ENCODE measurements around the gene NAA16. TPM values are rescaled to one million over a fixed set of nuclear protein-coding genes. Genes with fewer than 3 reads are reported as not detected.
"Not testable (repeated sequence)": the region's sequence is repeated elsewhere in the genome, so short reads cannot be mapped to it uniquely, and the experiment has no call there.

NAA16 gene
- total RNA-seq, 1 experiment from 2014 or later = 11.4 TPM

DNA sequence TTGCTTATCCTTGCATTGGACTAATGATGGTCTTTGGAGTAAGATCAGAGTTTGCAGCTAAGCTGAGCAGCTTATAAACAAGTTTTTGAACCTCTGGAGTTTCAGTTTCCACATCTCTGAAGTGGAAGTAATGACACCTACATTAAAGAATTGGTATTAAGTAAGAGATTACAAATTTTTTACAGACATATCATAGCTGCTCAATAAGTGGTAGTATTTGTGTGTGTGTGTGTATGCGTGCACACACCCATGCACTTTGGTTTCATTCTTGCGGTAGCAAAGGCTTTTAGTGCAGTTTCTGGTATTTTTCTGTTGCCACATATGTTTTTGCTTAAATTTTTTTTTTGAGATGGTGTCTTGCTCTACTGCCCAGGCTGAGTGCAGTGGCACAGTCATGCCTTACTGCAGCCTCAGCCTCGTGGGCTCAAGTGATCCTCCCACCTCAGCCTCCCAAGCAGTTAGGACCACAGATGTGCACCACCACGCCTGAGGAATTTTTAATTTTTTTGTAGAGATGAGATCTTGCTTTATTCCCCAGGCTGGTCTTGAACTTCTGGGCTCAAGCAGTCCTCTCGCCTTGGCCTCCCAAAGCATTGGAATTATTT lies 4.5 kb downstream of the NAA16 start:
- Histone ChIP-seq H3K27me3 (ENCODE audit: control insufficient read depth, insufficient read depth, low read length) (no peaks in the 10 kb centered on the region), H3K36me3 (replicated peaks; ENCODE audit: control insufficient read depth, insufficient read depth, low read length) (no peaks in the 10 kb centered on the region), H3K4me3 (ENCODE audit: insufficient read depth, low read depth, low read length) (no peak overlapping the region)
- DNase-seq = no peak

DNA sequence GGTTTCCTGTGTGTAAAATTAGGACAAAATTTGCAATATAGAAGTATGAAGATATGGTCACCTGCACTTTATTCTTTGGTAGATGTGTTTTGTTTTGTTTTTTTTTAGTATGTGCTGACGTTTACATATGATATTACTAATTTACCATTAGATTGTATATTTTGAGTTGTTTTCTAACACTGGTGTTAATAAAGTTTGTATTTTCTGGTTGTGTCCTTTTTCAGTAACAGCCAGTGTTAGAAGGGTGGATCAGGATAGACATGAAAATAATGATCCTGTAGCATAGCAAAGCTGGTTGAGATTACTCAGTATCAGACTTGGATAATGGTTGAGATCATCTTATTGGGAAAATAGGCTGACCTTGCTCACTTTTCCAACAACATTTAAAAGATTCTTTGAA lies 6.2 kb downstream of the NAA16 start:
- Histone ChIP-seq H3K27me3 (ENCODE audit: control insufficient read depth, insufficient read depth, low read length) (no peaks in the 10 kb centered on the region), H3K4me3 (ENCODE audit: insufficient read depth, low read depth, low read length) (no peak overlapping the region), H3K36me3 (replicated peaks; ENCODE audit: control insufficient read depth, insufficient read depth, low read length) (no peaks in the 10 kb centered on the region; the same call in none of the 2 replicates)
- DNase-seq = no peak

DNA sequence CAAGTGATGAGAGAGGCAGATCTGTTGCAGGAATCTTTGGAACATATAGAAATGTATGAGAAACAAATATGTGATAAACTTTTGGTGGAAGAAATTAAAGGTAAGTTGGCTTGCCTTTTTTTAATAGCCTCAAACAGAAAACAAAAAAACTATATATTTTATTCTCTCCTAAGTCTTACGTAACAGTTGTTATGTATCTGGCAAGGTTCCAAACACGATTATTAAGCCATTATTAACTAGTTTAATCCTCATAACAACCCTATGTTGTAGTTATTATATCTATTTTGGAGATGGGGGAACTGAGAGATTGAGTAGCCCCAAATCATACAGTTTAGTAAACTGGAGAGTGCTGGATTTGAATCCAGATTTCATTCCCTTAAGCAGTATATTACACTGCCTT lies 14.7 kb downstream of the NAA16 start:
- no peak for DNase-seq
- peaks cover 10% of the 10 kb centered on the region for H3K36me3 ChIP-seq (replicated peaks; ENCODE audit: control insufficient read depth, insufficient read depth, low read length)

DNA sequence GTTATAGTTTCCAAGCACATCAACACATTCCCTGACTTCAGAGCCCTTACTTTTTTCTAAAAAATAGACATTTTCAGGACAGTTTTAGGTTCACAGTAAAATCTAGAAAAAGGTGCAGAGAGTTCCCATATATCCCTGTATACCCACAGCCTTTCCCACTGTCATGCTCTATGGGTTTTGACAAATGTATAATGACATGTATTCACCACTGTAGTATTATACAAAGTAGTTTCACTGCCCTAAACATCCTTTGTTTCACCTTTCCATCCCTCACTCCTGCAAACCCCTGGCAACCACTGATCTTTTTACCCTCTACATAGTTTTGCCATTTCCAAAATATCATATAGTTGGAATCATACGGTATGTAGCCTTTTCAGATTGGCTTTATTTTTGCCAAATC lies 15.6 kb downstream of the NAA16 start:
- DNase-seq = no peak
- Histone ChIP-seq H3K27me3 (ENCODE audit: control insufficient read depth, insufficient read depth, low read length) (no peaks in the 10 kb centered on the region), H3K36me3 (replicated peaks; ENCODE audit: control insufficient read depth, insufficient read depth, low read length) (peaks cover 10% of the 10 kb centered on the region), H3K4me3 (ENCODE audit: insufficient read depth, low read depth, low read length) (no peak overlapping the region)

More for the DNA sequence above, 14.7 kb downstream of the NAA16 start:
- no peak overlapping the region for H3K4me3 ChIP-seq (ENCODE audit: insufficient read depth, low read depth, low read length)
- no peaks in the 10 kb centered on the region for H3K27me3 ChIP-seq (ENCODE audit: control insufficient read depth, insufficient read depth, low read length)

DNA sequence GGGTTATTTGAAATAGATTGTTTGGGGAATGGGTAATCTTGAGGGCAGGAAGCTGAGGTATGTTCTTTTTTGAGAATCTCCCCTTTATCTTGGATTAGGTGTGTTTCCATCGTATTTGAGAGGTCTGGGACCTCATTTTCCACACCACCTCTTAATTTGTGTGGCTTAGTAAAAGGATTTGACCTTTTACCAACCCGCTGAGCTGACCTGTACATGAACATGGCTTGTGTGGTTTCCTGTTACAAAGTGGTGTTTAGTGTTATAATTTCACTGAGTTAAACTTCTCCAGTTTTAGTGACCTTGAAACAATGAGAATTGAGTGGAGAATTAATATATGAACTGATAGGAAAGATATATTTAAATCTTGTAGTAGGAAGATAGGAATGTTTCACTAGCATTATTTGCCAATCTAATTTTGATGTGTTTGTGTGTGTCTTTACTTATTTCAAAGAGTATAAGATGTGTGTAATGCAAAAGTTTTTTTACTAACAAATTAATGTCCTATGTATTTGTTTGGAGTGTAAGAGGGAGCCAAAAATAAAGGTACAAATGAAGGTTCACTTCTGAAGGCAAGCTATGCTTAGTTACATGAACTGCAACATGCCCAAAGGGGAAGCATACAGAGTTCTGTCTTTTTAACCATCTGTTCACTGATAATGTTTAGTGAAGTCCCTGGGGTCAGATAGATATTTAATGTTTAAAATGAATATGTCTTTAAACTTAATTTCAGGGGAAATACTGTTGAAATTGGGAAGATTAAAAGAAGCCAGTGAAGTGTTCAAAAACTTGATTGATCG lies 17.1 kb downstream of the NAA16 start:
- peaks cover 10% of the 10 kb centered on the region for H3K36me3 ChIP-seq (replicated peaks; ENCODE audit: control insufficient read depth, insufficient read depth, low read length)
- H3K4me3 ChIP-seq (ENCODE audit: insufficient read depth, low read depth, low read length) = no peak overlapping the region
- no peaks in the 10 kb centered on the region for H3K27me3 ChIP-seq (ENCODE audit: control insufficient read depth, insufficient read depth, low read length)
- DNase-seq = no peak

DNA sequence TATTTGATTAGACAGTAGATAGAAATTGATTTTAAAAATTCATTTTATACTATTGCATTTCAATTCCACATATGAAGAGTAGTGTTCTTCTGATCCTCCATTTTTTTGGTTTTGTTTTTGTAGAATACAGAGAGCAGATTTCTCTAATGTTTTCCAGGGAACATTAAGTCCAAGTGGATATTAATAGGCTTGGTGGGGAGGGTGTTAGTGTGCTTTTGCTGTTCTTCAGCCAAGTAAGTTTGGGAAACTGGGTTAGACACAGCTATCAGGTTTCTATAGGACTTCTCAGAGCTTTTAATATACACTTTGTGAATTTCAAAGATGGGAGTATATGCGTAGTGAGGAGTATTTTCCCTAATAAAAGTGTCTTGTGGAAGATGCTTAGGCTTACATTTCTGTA lies 21.8 kb downstream of the NAA16 start:
- H3K27me3 ChIP-seq (ENCODE audit: control insufficient read depth, insufficient read depth, low read length) = no peaks in the 10 kb centered on the region
- DNase-seq = no peak
- H3K4me3 ChIP-seq (ENCODE audit: insufficient read depth, low read depth, low read length) = no peak overlapping the region
- no peaks in the 10 kb centered on the region; the same call in 1 of the 2 replicates for H3K36me3 ChIP-seq (replicated peaks; ENCODE audit: control insufficient read depth, insufficient read depth, low read length)

DNA sequence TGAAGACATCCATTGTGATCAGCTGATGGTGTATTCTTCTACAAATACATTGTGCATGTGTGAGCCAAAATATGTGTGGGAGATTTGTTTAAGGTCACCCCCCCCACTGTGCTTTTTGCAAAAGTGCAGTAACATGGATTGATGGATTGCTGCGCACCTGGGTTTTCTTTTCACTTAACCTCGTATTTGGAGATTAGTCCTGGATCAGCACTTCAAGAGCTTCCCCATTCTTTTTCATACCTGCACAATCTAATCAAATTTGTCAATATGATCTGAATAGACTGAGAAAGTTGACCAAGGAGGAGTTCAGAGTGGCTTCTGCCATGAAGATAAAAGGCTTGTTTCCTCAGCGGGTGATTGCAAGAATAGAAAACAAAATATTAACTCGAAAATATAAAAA lies 23.7 kb downstream of the NAA16 start:
- no peaks in the 10 kb centered on the region; the same call in 1 of the 2 replicates for H3K36me3 ChIP-seq (replicated peaks; ENCODE audit: control insufficient read depth, insufficient read depth, low read length)
- no peak for DNase-seq
- H3K4me3 ChIP-seq (ENCODE audit: insufficient read depth, low read depth, low read length) = no peak overlapping the region
- H3K27me3 ChIP-seq (ENCODE audit: control insufficient read depth, insufficient read depth, low read length) = no peaks in the 10 kb centered on the region

DNA sequence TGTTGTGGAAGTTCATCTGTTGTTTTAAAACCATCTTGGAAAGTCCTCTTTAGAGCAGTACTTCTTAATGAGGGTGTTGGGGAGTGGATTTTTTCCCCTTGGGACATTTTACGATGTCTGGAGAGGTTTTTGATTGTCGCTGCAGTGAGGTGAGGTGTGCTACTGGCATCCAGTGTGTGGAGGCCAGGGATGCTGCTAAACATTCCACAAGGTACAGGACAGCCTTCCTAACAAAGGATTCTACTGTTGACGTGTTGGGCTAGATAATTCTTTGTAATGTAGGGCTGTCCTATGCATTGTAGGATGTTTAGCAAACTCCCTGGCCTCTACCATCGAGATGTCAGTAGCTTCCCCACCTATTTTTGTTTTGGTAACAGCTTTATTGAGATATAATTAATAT lies 33.3 kb downstream of the NAA16 start:
- no peak for DNase-seq
- H3K36me3 ChIP-seq (replicated peaks; ENCODE audit: control insufficient read depth, insufficient read depth, low read length) = peaks cover 4% of the 10 kb centered on the region
- H3K4me3 ChIP-seq (ENCODE audit: insufficient read depth, low read depth, low read length) = no peak overlapping the region
- H3K27me3 ChIP-seq (ENCODE audit: control insufficient read depth, insufficient read depth, low read length) = no peaks in the 10 kb centered on the region

DNA sequence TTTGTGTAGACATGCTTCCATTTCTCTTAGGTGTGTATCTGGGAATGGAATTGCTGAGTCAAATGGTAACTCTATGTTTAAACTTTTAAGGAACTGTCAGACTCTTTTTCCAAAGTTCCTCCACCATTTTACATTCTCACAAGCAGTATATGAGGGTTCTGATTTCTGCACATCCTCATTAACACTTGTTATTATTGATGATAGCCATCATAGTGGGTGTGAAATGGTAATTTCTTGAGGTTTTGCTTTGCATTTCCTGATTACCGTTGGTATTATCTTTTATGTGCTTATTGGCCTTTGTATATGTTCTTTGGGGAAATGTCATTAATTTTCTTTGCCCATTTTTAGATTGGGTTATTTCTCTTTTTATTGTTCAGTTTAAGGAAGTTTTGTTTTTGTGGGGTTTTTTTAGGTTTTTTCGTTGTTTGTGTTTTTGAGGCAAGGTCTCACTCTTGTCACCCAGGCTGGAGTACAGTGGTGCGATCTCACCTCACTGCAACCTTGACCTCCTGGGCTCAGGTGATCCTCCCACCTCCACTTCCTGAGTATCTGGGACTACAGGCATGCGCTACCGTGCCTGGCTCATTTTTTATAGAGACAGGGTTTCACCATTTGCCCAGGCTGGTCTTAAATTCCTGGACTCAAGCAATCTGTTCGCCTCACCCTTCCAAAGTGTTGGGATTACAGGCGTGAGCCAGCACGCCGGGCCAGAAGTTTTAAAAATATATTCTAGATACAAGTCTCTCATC lies 34.3 kb downstream of the NAA16 start:
- no peak for DNase-seq
- Histone ChIP-seq H3K4me3 (ENCODE audit: insufficient read depth, low read depth, low read length) (no peak overlapping the region), H3K27me3 (ENCODE audit: control insufficient read depth, insufficient read depth, low read length) (no peaks in the 10 kb centered on the region), H3K36me3 (replicated peaks; ENCODE audit: control insufficient read depth, insufficient read depth, low read length) (peaks cover 4% of the 10 kb centered on the region)

DNA sequence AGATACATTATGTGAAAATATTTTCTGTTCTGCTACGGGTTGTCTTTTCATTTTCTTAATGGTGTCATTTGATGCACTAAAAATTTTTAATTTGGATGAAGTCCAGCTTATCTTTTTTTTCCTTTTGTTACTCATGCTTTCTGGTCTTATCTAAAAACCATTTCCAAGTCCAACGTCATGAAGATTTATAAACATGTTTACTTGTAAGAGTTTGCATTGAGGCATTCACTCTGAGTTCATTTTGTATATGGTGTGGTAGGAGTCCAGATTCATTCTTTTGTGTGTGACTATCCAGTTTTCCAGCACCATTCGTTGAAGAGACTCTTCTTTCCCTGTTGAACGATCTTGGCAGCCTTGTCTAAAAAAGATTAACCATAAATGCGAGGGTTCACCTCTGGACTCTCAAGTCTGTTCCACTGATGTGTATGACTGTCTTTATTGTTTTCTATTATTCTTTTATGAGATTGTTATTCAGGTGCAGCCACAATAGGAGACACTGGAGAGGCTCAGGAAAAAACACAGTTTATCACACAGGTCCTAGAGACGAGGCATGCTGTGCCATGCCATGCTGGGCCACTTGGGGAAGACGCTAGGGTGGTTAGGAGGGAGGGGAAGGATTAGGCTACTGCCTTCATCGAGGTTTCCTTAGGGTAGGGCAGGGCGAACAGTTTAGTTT lies 35.0 kb downstream of the NAA16 start:
- H3K4me3 ChIP-seq (ENCODE audit: insufficient read depth, low read depth, low read length) = no peak overlapping the region
- peaks cover 4% of the 10 kb centered on the region for H3K36me3 ChIP-seq (replicated peaks; ENCODE audit: control insufficient read depth, insufficient read depth, low read length)
- no peaks in the 10 kb centered on the region for H3K27me3 ChIP-seq (ENCODE audit: control insufficient read depth, insufficient read depth, low read length)
- no peak for DNase-seq

DNA sequence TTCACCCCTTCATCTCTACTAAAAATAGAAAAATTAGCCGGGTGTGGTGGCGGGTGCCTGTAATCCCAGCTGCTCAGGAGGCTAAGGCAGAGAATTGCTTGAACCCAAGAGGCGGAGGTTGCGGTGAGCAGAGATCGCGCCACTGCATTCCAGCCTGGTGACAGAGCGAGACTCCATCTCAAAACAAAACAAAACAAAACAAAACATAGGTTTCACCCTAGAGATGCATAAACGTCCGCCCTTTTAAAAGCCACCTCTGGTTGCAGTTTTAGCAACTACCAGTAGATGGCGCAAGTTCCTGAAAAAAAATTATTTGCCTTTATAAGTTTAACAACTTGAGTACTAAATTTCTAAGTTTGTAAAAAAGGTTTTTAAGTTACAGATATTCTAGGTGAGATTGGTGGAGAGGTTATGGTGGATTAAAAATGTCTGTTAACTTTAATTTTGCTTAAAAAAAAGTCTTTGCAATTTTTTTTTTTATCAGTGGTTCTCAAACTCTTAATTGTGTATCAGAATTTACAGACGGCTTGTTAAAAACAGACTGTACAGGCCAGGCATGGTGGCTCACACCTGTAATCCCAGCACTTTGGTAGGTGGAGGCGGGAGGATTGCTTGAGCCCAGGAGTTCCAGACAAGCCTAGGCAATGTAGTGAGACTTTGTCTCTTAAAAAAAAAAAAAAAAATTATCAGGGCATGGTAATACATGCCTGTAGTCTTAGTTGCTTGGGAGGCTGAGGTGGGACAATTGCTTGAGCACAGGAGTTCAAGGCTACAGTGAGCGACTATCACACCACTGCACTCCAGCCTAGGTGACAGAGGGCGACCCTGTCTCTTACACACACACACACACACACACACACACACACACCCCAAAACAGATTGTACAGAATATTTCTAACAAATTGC lies 42.1 kb downstream of the NAA16 start:
- no peaks in the 10 kb centered on the region for H3K27me3 ChIP-seq (ENCODE audit: control insufficient read depth, insufficient read depth, low read length)
- H3K4me3 ChIP-seq (ENCODE audit: insufficient read depth, low read depth, low read length) = no peak overlapping the region
- H3K36me3 ChIP-seq (replicated peaks; ENCODE audit: control insufficient read depth, insufficient read depth, low read length) = peaks cover 1% of the 10 kb centered on the region
- peak; percentile 22 for DNase-seq

DNA sequence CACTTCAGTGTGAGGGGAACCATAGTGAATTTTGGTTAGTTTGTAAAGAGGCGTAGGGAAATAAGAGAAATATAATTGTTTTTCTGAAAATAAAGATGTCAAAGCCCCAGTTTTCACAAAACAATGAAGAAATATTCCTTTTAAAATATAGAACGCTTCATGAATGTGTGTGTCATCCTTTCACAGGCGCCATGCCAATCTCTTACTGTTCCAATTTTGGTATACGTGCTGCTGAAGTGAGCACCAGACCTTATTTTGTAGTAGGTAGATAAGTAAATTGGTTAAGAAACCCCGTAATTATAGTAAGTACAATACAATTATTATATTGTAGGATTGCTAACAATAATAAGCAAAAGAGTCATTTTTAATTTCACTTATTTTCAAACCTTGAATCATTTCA lies 43.3 kb downstream of the NAA16 start:
- H3K4me3 ChIP-seq (ENCODE audit: insufficient read depth, low read depth, low read length) = no peak overlapping the region
- no peaks in the 10 kb centered on the region; the same call in 1 of the 2 replicates for H3K36me3 ChIP-seq (replicated peaks; ENCODE audit: control insufficient read depth, insufficient read depth, low read length)
- DNase-seq = no peak
- H3K27me3 ChIP-seq (ENCODE audit: control insufficient read depth, insufficient read depth, low read length) = no peaks in the 10 kb centered on the region

DNA sequence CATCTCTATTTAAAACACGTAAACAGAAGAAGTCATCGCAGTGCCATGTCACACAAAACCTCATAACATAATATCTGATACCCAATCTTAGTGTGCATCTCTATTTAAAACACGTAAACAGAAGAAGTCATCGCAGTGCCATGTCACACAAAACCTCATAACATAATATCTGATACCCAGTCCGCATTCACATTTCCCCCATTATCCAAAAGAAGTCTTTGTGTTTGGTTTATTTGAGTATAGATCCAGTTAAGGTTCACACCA lies 45.2 kb downstream of the NAA16 start:
- H3K4me3 ChIP-seq (ENCODE audit: insufficient read depth, low read depth, low read length); H3K27me3 ChIP-seq (ENCODE audit: control insufficient read depth, insufficient read depth, low read length); H3K36me3 ChIP-seq (replicated peaks; ENCODE audit: control insufficient read depth, insufficient read depth, low read length); DNase-seq: not testable (repeated sequence)

DNA sequence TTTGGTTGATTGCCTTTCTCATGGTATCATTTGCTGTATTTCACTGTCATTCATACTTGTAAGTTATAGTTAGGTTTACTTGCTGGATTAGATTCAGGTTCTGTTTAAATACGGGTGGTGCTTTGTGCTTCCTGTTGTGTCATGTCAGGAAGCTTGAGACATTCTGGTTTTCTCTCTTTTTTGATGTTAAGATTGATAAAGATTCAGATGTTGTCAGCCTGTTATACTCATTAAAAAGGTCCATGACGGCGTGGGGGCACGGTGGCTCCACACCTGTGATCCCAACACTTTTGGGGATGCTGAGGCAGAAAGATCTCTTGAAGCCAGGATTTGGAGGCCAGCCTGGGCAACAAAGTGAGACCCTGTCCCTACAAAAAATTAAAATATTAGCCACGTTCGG lies 45.7 kb downstream of the NAA16 start:
- no peak overlapping the region for H3K4me3 ChIP-seq (ENCODE audit: insufficient read depth, low read depth, low read length)
- H3K36me3 ChIP-seq (replicated peaks; ENCODE audit: control insufficient read depth, insufficient read depth, low read length) = peaks cover 1% of the 10 kb centered on the region
- no peak for DNase-seq
- no peaks in the 10 kb centered on the region for H3K27me3 ChIP-seq (ENCODE audit: control insufficient read depth, insufficient read depth, low read length)
